Activated naive CD8-positive, alpha-beta T cell treated with anti-CD3 and anti-CD28 coated beads, Interleukin-2, amount 10 ng/mL, durations not matched to agents 7 days and 5 days (primary cell): ENCODE results near the gene PGAP2. TPM values are rescaled to one million over a fixed set of nuclear protein-coding genes. Genes with fewer than 3 reads are reported as not detected.
"Not testable (repeated sequence)": the region's sequence is repeated elsewhere in the genome, so short reads cannot be mapped to it uniquely, and the experiment has no call there.

Experiments used
- ATAC-seq: fragments of 150-1000 bp; cut with Tn5 transposase; one replicate; pipeline ENCODE4 v1.10.0; 2021; ENCODE audit warnings: low read depth, moderate library complexity
- POLR2A ChIA-PET: fragments of 350-600 bp; sonication (Branson Sonifier 250); formaldehyde crosslinking; loops from one replicate; lab custom pipeline; 2021; ENCODE audit warnings: antibody characterized with exemption; lab: Charles Lee
- DNase-seq: peaks from one replicate; pipeline ENCODE4 v3.0.0; 2021
- H3K27ac Mint-ChIP-seq: one replicate; pipeline ENCODE4 v1.8.0; 2022; ENCODE audit warnings: mild to moderate bottlenecking, mixed read lengths
- H3K27me3 Mint-ChIP-seq: one replicate; pipeline ENCODE4 v1.8.0; 2022; ENCODE audit warnings: mild to moderate bottlenecking, moderate library complexity, mixed read lengths
- H3K36me3 Mint-ChIP-seq: one replicate; pipeline ENCODE4 v1.8.0; 2021; ENCODE audit warnings: mild to moderate bottlenecking, mixed read lengths
- H3K4me1 Mint-ChIP-seq: one replicate; pipeline ENCODE4 v1.8.0; 2021; ENCODE audit warnings: mixed read lengths
- H3K4me3 Mint-ChIP-seq: one replicate; pipeline ENCODE4 v1.8.0; 2022; ENCODE audit warnings: mild to moderate bottlenecking, moderate library complexity, mixed read lengths
- H3K9me3 Mint-ChIP-seq: one replicate; pipeline ENCODE4 v1.8.0; 2021; ENCODE audit warnings: mixed read lengths
- total RNA-seq, 2 experiments: library from RNA; stranded (reverse); gene quantifications; one replicate each; pipeline ENCODE4 v1.2.3, GENCODE V29; 2021

Gene PGAP2
- total RNA-seq, 2 experiments from 2014 or later = 21.8 to 22.7 TPM

DNA sequence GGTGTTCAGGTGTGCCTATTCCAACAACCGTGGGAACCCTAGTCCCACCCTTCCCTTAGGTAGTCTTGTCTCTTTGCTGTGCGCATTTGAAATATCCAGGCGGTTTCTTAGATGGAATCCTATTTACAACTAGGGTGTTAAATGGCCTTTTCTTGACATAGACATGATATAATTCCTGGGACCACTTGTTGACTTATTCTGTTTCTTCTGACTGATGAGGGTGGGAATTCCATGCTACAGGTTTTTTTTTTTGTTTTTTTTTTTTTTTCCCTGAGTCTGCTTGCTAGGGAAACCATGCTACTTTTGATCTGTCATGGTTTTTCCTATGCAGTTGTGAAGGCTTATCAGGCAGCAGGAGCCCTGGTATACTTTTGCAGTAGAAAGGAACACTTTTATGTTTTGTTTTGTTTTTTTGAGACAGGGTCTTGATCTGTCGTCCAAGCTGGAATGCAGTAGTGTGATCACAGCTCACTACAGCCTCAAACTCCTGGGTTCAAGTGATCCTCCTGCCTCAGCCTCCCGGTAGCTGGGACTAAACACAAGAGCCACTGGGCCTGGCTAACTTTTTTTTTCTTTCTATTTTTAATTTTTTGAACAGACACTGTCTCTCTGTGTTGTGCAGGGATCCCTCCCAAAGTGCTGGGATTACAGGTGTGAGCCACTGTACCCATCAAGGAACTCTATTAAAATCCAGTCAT lies 48.6 kb downstream of the PGAP2 start:
- Mint-ChIP-seq H3K36me3 (peaks cover 11% of the 10 kb centered on the region), H3K4me3 (peak overlapping the region; percentile 99), H3K9me3 (no peaks in the 10 kb centered on the region), H3K27me3 (no peaks in the 10 kb centered on the region), H3K27ac (peak overlapping the region; percentile 98), H3K4me1 (peaks cover 64% of the 10 kb centered on the region)
- DNase-seq (no peak), ATAC-seq (no peak)
- POLR2A ChIA-PET = interaction anchor here (2.6 to 8.9 kb wide), 7 partner anchors 12 to 239 kb away, joined by 6 to 254 read pairs (median 26); partner anchors contain the start of gene RHOG

DNA sequence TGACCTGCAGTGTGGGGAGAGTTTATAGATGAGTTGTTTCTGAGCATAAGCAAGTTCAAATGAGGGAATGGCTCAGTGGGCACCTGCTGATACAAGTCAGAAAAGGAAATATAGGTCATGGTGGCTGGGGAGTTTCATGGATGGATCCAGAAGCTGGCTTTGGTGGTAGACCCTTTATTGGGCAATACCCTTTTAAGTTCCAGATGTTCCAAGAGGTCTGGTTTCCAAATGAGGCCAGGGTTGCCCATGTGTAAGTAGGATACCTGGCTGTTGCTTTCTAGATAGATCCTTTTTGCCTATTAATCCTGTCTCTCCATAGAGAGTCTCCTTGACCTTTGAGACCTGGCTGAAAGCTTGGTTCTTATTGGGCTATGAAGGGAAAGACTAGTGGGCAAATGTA lies 49.3 kb downstream of the PGAP2 start:
- POLR2A ChIA-PET = interaction anchor here (0.8 to 4.8 kb wide), 3 partner anchors 12 to 77 kb away, joined by 3 to 46 read pairs (median 29); partner anchors contain the start of gene RHOG
- peaks cover 11% of the 10 kb centered on the region for H3K36me3 Mint-ChIP-seq
- no peak for ATAC-seq
- H3K27me3 Mint-ChIP-seq = no peaks in the 10 kb centered on the region
- no peak for DNase-seq
- no peaks in the 10 kb centered on the region for H3K9me3 Mint-ChIP-seq
- H3K4me1 Mint-ChIP-seq = peaks cover 66% of the 10 kb centered on the region
- peak overlapping the region; percentile 99 for H3K4me3 Mint-ChIP-seq
- H3K27ac Mint-ChIP-seq = peak overlapping the region; percentile 98

GRCh38 chr11:3859373-3859881 lies 51.1 kb downstream of the PGAP2 start:
- ATAC-seq (no peak), DNase-seq (no peak)
- Mint-ChIP-seq H3K27ac (peak overlapping the region; percentile 80), H3K4me1 (peaks cover 58% of the 10 kb centered on the region), H3K27me3 (no peaks in the 10 kb centered on the region), H3K9me3 (no peaks in the 10 kb centered on the region), H3K36me3 (peaks cover 15% of the 10 kb centered on the region), H3K4me3 (peak overlapping the region; percentile 99)
- POLR2A ChIA-PET = interaction anchor here (1.0 to 4.8 kb wide), 5 partner anchors 11 to 230 kb away, joined by 3 to 29 read pairs (median 5); partner anchors contain the start of gene RHOG

DNA sequence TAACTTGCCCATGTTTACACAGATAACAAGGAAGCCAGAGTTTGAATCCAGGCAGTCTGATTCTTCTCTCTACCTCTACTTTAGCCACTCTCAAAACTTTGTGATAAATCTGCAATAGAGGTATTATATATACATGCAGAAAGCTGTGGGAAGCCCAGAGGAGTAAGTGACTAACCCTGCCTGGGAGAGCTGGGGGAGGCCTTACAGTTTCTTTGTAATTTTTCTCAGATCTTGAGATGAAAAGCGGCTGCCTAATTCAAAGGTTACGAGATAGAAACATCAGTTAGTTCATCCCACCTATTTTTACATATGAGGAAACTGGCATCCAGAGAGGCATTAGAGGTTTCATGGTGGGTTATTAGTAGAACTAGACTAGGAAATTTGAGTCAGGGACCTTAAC lies 52.0 kb downstream of the PGAP2 start:
- Mint-ChIP-seq H3K4me1 (peaks cover 65% of the 10 kb centered on the region), H3K27ac (peak overlapping the region; percentile 92), H3K4me3 (peak overlapping the region; percentile 99), H3K36me3 (peaks cover 15% of the 10 kb centered on the region), H3K9me3 (no peaks in the 10 kb centered on the region), H3K27me3 (no peaks in the 10 kb centered on the region)
- ATAC-seq = no peak
- POLR2A ChIA-PET = interaction anchor here (0.8 to 4.8 kb wide), 6 partner anchors 11 to 229 kb away, joined by 3 to 29 read pairs (median 5); partner anchors contain the start of gene RHOG
- no peak for DNase-seq

DNA sequence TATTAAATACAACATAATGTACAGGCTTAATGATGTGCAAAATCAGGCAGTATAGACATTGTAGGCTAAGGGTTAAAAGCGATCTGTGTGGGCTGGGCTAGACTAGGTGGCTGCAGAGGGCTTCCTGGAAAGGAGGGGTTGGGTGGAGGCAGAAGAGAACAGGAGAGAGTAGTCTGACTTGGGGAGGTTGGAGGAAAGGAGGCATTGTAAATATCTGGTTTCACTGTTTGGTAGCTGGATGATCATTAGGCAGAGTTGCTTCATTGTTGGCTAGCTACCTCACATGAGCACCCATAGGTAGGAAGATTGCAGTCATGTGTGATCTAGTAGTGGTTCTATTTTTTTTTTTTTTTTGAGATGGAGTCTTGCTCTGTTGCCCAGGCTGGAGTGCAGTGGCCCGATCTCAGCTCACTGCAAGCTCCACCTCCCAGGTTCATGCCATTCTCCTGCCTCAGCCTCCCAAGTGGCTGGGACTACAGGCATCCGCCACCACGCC lies 52.6 kb downstream of the PGAP2 start:
- not testable (repeated sequence) for DNase-seq
- peaks cover 15% of the 10 kb centered on the region for H3K36me3 Mint-ChIP-seq

GRCh38 chr11:3861683-3862082 lies 53.3 kb downstream of the PGAP2 start:
- Mint-ChIP-seq H3K4me1 (peaks cover 77% of the 10 kb centered on the region), H3K9me3 (no peaks in the 10 kb centered on the region), H3K27me3 (no peaks in the 10 kb centered on the region), H3K36me3 (peaks cover 13% of the 10 kb centered on the region), H3K27ac (peak overlapping the region; percentile 92), H3K4me3 (peak overlapping the region; percentile 99)
- POLR2A ChIA-PET = interaction anchor here (0.6 to 4.8 kb wide), 5 partner anchors 9 to 112 kb away, joined by 6 to 29 read pairs (median 7); partner anchors contain the start of gene RHOG
- ATAC-seq (peak; percentile 40), DNase-seq (no peak)

More for the DNA sequence above, 52.6 kb downstream of the PGAP2 start:
- H3K27me3 Mint-ChIP-seq, H3K9me3 Mint-ChIP-seq: not testable (repeated sequence)
- Mint-ChIP-seq H3K4me1 (peaks cover 70% of the 10 kb centered on the region), H3K27ac (peak overlapping the region; percentile 92), H3K4me3 (peak overlapping the region; percentile 99)
- POLR2A ChIA-PET = interaction anchor here (0.6 to 4.8 kb wide), 7 partner anchors 10 to 113 kb away, joined by 3 to 29 read pairs (median 6); partner anchors contain the start of gene RHOG
- peak; percentile 76 for ATAC-seq

DNA sequence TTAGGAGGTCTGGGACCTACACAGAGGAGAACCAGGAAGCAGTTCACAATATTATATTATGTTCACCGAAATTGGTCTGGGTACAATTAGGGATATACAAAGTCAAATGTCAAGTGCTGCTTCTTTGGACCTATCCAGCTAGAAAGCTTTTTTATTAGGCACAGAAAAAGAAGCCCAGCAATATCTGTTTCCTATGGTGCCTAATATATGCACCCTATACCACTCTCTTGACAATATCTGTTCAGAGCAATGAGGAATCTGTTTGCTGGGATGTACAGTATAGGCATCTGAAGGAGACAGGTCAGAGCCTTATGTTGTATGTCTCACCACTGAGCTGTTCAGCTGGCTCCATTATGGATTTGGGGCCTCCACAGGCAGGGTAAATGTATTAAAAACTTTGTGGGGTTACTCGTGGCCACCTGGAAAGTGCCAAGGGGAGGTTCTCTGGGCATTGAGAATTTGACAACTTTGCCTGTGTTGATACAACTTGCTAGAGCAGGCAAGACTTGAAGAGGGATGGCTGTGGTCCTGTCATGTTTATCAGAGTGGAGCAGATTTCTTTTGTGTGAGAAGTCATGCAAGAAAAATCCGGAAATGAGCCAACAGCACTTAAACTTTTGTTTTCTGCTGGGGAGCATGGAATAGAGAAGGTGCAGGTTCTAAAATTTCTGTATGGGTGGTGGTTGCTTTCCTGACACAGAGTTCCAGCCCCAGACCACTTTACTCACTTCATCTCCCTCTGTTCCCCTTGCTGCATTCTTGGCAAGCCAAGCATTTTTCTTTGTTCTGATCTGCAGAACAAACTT lies 57.2 kb downstream of the PGAP2 start:
- Mint-ChIP-seq H3K36me3 (peaks cover 18% of the 10 kb centered on the region), H3K4me3 (peak overlapping the region; percentile 58), H3K4me1 (peaks cover 73% of the 10 kb centered on the region), H3K27ac (peak overlapping the region; percentile 76), H3K27me3 (no peaks in the 10 kb centered on the region), H3K9me3 (no peaks in the 10 kb centered on the region)
- POLR2A ChIA-PET = interaction anchor here (0.9 to 1.2 kb wide), 3 partner anchors 10 to 40 kb away, joined by 3 to 5 read pairs (median 4); partner anchors contain the start of gene STIM1
- ATAC-seq (no peak), DNase-seq (no peak)

- POLR2A ChIA-PET = interaction anchor here (0.6 to 2.0 kb wide), 4 partner anchors 11 to 39 kb away, joined by 4 to 9 read pairs (median 5); partner anchors contain the start of genes RHOG and STIM1
- ATAC-seq = peak; percentile 26
These were observed 57.8 kb downstream of the PGAP2 start for GRCh38 chr11:3866206-3866605.

GRCh38 chr11:3866836-3867208 lies 58.5 kb downstream of the PGAP2 start:
- peaks cover 73% of the 10 kb centered on the region for H3K4me1 Mint-ChIP-seq
- H3K9me3 Mint-ChIP-seq = no peaks in the 10 kb centered on the region
- peak overlapping the region; percentile 76 for H3K27ac Mint-ChIP-seq
- ATAC-seq (no peak), DNase-seq (no peak)
- peaks cover 19% of the 10 kb centered on the region for H3K36me3 Mint-ChIP-seq
- POLR2A ChIA-PET = interaction anchor here (0.6 to 5.1 kb wide), 4 partner anchors 11 to 123 kb away, joined by 3 to 46 read pairs (median 7); partner anchors contain the start of genes RHOG and STIM1
- H3K4me3 Mint-ChIP-seq = peak overlapping the region; percentile 59
- no peaks in the 10 kb centered on the region for H3K27me3 Mint-ChIP-seq

More at GRCh38 chr11:3866206-3866605, 57.8 kb downstream of the PGAP2 start:
- no peaks in the 10 kb centered on the region for H3K9me3 Mint-ChIP-seq
- H3K36me3 Mint-ChIP-seq = peaks cover 17% of the 10 kb centered on the region
- peaks cover 72% of the 10 kb centered on the region for H3K4me1 Mint-ChIP-seq
- peak overlapping the region; percentile 76 for H3K27ac Mint-ChIP-seq
- DNase-seq = no peak
- H3K27me3 Mint-ChIP-seq = no peaks in the 10 kb centered on the region
- H3K4me3 Mint-ChIP-seq = peak overlapping the region; percentile 58

- Mint-ChIP-seq H3K4me1 (peaks cover 71% of the 10 kb centered on the region), H3K4me3 (peak overlapping the region; percentile 59), H3K9me3 (no peaks in the 10 kb centered on the region), H3K36me3 (peaks cover 19% of the 10 kb centered on the region), H3K27me3 (no peaks in the 10 kb centered on the region), H3K27ac (peak overlapping the region; percentile 76)
- DNase-seq = no peak
- ATAC-seq = peak; percentile 19
- POLR2A ChIA-PET = interaction anchor here (1.3 to 5.1 kb wide), 3 partner anchors 12 to 122 kb away, joined by 3 to 46 read pairs (median 9); partner anchors contain the start of genes RHOG and STIM1
These were observed 59.1 kb downstream of the PGAP2 start for GRCh38 chr11:3867209-3868091.

DNA sequence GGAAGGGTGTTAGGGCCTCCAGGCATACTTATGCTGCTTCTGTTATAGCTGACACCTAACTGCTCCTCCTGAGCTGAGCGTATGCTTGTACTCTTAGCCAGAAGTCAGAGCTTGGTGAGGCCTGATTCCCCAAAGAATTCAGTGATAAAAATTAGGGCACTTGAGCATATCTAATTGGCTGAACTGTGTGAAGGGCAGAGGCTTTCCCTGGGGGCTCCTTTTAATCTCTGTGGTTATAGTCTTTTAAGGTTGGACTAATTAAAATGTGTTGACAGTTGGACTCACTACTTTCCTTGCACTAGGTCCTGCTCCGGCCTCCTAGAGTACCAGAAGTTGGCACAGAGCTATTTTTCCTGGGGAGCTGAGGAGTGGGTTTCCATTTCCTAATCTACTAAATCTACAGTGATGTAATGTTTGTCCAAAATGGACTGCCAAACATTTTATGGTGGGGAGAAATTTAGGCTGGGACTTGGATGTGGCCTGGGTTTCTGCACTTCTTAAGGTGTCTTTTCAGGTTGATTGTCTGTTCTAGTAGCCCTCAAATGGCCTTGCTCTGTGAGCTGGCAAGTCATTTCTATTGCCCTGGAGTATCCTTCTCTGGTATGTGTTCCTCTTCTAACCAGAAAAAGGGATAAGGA lies 65.5 kb downstream of the PGAP2 start:
- Mint-ChIP-seq H3K4me3 (no peak overlapping the region), H3K27ac (no peak overlapping the region), H3K27me3 (no peaks in the 10 kb centered on the region), H3K9me3 (no peaks in the 10 kb centered on the region), H3K4me1 (peaks cover 51% of the 10 kb centered on the region), H3K36me3 (peaks cover 21% of the 10 kb centered on the region)
- ATAC-seq (no peak), DNase-seq (no peak)
- POLR2A ChIA-PET = interaction anchor here (0.7 to 2.6 kb wide), 2 partner anchors 19 to 74 kb away, joined by 4 to 9 read pairs; partner anchors contain the start of gene STIM1
